ENCODE results near the gene DEDD. TPM values are rescaled to one million over a fixed set of nuclear protein-coding genes. Genes with fewer than 3 reads are reported as not detected.
A peak's percentile ranks its signal among the peaks of the same experiment; 100 is the strongest.

DEDD gene
- total RNA-seq, 1 experiment from 2014 or later, result 63.6 TPM

GRCh38 chr1:161086457-161086856 is 46.0 kb downstream of the DEDD start:
- H3K36me3 ChIP-seq (replicated peaks; ENCODE audit: control insufficient read depth, insufficient read depth, low read length), result no peaks in the 10 kb centered on the region
- DNase-seq, result peak; percentile 28
- no peak overlapping the region for H3K4me3 ChIP-seq (ENCODE audit: insufficient read depth, low read depth, low read length)
- no peaks in the 10 kb centered on the region for H3K27me3 ChIP-seq (ENCODE audit: control insufficient read depth, insufficient read depth, low read length)

DNA sequence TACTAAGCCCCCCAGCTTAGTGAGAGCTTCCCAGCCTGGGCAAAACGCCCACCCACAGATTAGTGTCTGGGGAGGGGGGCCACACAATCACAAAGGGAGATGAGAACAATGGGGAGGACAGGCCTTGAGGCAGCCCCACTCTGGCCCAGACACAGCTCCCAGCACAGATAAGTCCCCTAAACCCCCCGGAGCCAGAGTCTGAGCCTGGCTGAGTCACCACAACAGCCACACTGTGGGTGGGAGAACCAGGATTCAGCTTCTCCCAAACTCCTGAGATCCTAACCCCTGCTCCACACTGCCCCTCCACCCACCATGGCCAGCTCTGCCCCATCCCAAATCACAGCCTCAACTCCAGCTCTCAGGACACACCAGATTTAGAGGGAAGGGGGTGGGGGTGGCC is 47.3 kb downstream of the DEDD start:
- peak; percentile 35 for DNase-seq
- no peaks in the 10 kb centered on the region for H3K27me3 ChIP-seq (ENCODE audit: control insufficient read depth, insufficient read depth, low read length)
- no peaks in the 10 kb centered on the region for H3K36me3 ChIP-seq (replicated peaks; ENCODE audit: control insufficient read depth, insufficient read depth, low read length)
- no peak overlapping the region for H3K4me3 ChIP-seq (ENCODE audit: insufficient read depth, low read depth, low read length)

DNA sequence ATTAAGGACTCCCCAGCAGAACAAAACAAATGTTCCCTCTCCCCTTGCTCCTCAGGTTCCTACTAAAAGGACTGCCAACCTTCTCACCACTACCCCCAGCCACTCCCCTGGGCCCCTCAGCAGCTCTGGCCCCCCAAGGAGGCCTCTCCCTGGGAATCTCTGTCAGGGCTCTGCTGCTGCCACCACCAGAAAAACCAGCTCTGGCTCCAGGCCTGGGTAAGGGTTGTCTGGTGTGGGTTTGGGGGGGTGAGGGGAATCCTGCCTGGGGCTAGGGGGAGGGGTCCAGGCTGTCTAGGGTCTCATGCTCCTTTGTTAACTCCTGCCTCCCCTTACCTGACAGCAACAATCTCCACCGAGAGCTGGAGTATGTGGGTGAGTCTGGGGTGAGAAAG is 47.9 kb downstream of the DEDD start:
- Histone ChIP-seq H3K27me3 (ENCODE audit: control insufficient read depth, insufficient read depth, low read length) (no peaks in the 10 kb centered on the region), H3K4me3 (ENCODE audit: insufficient read depth, low read depth, low read length) (no peak overlapping the region), H3K36me3 (replicated peaks; ENCODE audit: control insufficient read depth, insufficient read depth, low read length) (no peaks in the 10 kb centered on the region)
- DNase-seq, result peak; percentile 36

DNA sequence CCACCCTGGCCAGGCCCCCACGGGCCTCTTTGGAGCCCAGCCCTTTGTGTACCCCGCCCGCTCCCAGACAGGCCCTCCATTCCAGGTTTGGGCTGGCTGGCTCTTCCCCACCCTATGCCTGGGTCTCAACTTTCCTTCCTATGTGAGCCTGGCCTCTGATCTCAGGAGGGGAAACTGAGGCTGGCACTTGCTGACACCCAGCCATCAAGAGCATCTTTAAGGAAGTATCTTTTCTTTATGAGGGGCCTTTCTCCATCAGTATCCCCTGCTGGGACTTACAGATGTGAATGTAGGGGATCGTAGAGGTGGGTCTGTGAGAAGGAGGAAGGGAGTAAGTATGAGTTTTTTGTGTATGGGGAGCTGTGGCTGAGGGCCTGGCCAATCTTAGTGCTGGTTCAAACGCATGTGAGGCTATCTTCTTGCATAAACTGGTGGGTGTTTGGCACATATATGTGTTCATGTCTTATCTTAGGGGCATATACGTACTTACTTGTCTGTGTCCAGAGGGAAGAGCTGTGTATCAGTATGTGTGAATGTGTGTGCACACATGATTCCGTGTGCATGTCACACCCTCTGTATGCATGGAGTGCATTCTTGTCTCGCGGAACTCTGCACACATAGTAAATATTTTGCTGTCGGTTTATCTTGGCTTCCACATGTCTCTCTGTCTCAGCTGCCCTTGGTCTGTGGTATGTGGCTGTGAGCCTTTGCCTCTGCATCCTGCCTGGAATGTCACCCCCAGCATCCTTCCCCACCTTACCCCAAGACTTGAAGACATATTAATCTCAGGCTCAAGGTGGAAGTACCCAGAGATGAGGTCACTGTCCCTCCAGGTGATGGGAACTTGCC is 48.5 kb downstream of the DEDD start:
- Histone ChIP-seq H3K27me3 (ENCODE audit: control insufficient read depth, insufficient read depth, low read length) (no peaks in the 10 kb centered on the region), H3K4me3 (ENCODE audit: insufficient read depth, low read depth, low read length) (no peak overlapping the region), H3K36me3 (replicated peaks; ENCODE audit: control insufficient read depth, insufficient read depth, low read length) (no peaks in the 10 kb centered on the region)
- no peak for DNase-seq

GRCh38 chr1:161082996-161083747 is 49.3 kb downstream of the DEDD start:
- peak; percentile 54 for DNase-seq

GRCh38 chr1:161082483-161082882 is 50.0 kb downstream of the DEDD start:
- no peak for DNase-seq
- no peaks in the 10 kb centered on the region for H3K27me3 ChIP-seq (ENCODE audit: control insufficient read depth, insufficient read depth, low read length)
- H3K36me3 ChIP-seq (replicated peaks; ENCODE audit: control insufficient read depth, insufficient read depth, low read length), result no peaks in the 10 kb centered on the region
- H3K4me3 ChIP-seq (ENCODE audit: insufficient read depth, low read depth, low read length), result no peak overlapping the region

More at GRCh38 chr1:161082996-161083747, 49.3 kb downstream of the DEDD start:
- no peaks in the 10 kb centered on the region for H3K27me3 ChIP-seq (ENCODE audit: control insufficient read depth, insufficient read depth, low read length)
- no peaks in the 10 kb centered on the region for H3K36me3 ChIP-seq (replicated peaks; ENCODE audit: control insufficient read depth, insufficient read depth, low read length)
- H3K4me3 ChIP-seq (ENCODE audit: insufficient read depth, low read depth, low read length), result no peak overlapping the region

- DNase-seq, result no peak
- H3K27me3 ChIP-seq (ENCODE audit: control insufficient read depth, insufficient read depth, low read length), result no peaks in the 10 kb centered on the region
- H3K36me3 ChIP-seq (replicated peaks; ENCODE audit: control insufficient read depth, insufficient read depth, low read length), result no peaks in the 10 kb centered on the region
- no peak overlapping the region for H3K4me3 ChIP-seq (ENCODE audit: insufficient read depth, low read depth, low read length)
These were observed 50.9 kb downstream of the DEDD start for GRCh38 chr1:161081519-161081918.

DNA sequence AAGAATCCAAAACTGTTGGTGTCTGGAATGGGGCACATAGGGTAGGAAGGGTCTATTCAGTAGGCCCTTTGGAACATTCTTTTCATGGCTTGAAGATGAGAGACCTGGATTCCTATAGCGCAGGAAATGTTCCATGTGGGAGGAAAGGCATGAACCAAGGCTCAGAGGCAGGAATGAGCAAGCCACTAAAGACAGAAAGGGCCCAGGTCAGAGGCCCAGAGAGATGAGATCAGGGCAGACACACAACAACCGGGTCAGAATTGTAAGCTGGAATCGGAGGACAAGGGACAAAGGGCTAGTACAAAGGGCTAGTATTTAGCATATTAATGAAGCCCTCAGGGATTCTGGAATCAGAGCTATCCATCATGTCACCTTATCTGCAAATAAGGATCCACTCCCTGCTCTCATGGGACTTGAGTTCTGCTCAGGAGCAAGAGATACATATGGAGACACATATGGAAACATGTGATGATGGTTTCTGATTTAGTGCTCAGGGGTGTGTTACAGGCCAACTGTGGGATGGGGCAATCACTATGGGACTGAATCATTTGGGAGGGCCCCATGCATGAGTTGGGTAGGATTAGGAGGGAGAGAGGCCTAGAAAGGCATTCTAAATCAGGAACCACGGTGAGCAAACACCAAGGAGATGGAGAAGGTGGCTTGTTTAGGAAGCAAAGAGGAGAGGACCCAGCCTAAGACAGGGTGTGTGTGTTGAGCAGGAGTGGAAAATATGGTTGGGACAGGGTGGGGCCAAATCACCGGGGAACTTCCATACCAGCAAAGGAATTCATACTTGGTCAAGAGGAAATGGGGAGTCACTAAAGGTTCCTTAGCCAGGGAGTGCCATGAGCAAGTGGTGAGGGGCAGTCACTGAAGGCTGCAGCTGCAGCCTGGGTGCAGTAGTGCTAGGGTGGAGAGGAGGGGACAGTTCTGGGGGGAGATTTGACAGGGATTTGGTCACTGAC is 51.7 kb downstream of the DEDD start:
- Histone ChIP-seq H3K4me3 (ENCODE audit: insufficient read depth, low read depth, low read length) (no peak overlapping the region), H3K36me3 (replicated peaks; ENCODE audit: control insufficient read depth, insufficient read depth, low read length) (no peaks in the 10 kb centered on the region), H3K27me3 (ENCODE audit: control insufficient read depth, insufficient read depth, low read length) (no peaks in the 10 kb centered on the region)
- peak; percentile 32 for DNase-seq

- Histone ChIP-seq H3K36me3 (replicated peaks; ENCODE audit: control insufficient read depth, insufficient read depth, low read length) (no peaks in the 10 kb centered on the region), H3K4me3 (ENCODE audit: insufficient read depth, low read depth, low read length) (no peak overlapping the region), H3K27me3 (ENCODE audit: control insufficient read depth, insufficient read depth, low read length) (no peaks in the 10 kb centered on the region)
- peak; percentile 59 for DNase-seq
These were observed 52.9 kb downstream of the DEDD start for GRCh38 chr1:161079436-161080110.

DNA sequence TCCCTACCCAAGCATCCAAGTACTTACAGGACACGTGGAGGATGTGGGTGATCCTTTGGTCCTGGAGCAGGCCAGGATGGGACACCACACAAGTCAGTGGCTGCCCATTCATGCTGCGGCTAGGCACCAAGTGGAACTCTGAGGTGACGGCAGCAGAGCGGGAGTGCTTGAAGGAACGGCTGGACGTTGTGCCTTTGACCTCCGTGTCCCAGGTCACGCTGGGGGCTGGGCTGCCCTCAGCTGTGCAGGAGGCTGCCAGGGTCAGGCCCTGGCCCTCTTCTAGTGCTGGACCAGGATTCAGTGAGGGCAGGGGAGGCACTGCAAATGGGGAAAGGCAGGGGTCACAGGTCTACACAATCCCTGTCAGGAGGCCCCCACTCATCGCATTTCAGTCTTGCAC is 55.0 kb downstream of the DEDD start:
- H3K4me3 ChIP-seq (ENCODE audit: insufficient read depth, low read depth, low read length), result no peak overlapping the region
- DNase-seq, result no peak
- no peaks in the 10 kb centered on the region for H3K36me3 ChIP-seq (replicated peaks; ENCODE audit: control insufficient read depth, insufficient read depth, low read length)
- no peaks in the 10 kb centered on the region for H3K27me3 ChIP-seq (ENCODE audit: control insufficient read depth, insufficient read depth, low read length)

GRCh38 chr1:161076410-161076809 is 56.1 kb downstream of the DEDD start:
- DNase-seq, result no peak
- Histone ChIP-seq H3K36me3 (replicated peaks; ENCODE audit: control insufficient read depth, insufficient read depth, low read length) (no peaks in the 10 kb centered on the region), H3K27me3 (ENCODE audit: control insufficient read depth, insufficient read depth, low read length) (no peaks in the 10 kb centered on the region), H3K4me3 (ENCODE audit: insufficient read depth, low read depth, low read length) (no peak overlapping the region)

DNA sequence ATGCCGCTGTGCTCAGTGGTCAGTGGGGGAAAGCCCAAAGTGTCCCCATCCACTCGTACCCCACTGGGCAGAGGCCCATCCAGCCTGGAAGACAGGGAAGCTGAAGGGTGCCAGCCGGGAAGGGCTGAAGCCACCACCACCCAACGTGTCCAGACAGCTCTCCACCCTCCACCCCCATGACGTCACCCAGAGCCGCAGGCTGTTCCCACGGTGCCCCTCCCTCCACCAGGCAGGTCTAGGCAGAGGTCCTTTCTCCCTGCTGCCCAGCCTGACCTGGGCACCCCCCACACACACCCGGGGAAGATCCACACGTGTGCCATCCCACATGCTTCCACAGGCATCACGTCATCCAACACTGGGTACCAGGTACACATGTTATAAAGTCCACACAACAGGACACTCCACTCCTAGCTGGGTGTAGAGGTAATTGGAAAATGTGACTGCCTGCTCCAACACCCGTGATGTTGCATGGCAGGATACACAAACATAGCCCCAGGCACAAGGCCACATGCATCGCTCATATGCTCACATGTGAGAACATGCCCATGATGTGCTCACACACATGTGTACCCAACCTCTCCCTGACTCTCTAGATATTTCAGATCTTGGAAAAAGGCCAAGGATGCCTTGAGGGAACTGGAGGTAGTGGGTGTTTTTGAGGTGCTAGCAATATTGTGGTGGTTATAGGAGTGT is 57.6 kb downstream of the DEDD start:
- no peak overlapping the region for H3K4me3 ChIP-seq (ENCODE audit: insufficient read depth, low read depth, low read length)
- DNase-seq, result no peak
- no peaks in the 10 kb centered on the region for H3K27me3 ChIP-seq (ENCODE audit: control insufficient read depth, insufficient read depth, low read length)
- no peaks in the 10 kb centered on the region for H3K36me3 ChIP-seq (replicated peaks; ENCODE audit: control insufficient read depth, insufficient read depth, low read length)

GRCh38 chr1:161073474-161074121 is 58.9 kb downstream of the DEDD start:
- no peaks in the 10 kb centered on the region for H3K36me3 ChIP-seq (replicated peaks; ENCODE audit: control insufficient read depth, insufficient read depth, low read length)

More at GRCh38 chr1:161073474-161074121, 58.9 kb downstream of the DEDD start:
- no peak overlapping the region for H3K4me3 ChIP-seq (ENCODE audit: insufficient read depth, low read depth, low read length)
- no peaks in the 10 kb centered on the region for H3K27me3 ChIP-seq (ENCODE audit: control insufficient read depth, insufficient read depth, low read length)
- no peak for DNase-seq
